GM21717 (cell line): ENCODE measurements around the gene SRC.

Experiments used
- ATAC-seq: cut with Tn5 transposase; IDR thresholded peaks from one replicate; pipeline ENCODE4 v1.9.1; 2021; ENCODE audit warnings: mild to moderate bottlenecking, moderate library complexity; ENCODE audit not compliant: unreplicated experiment

The SRC gene

DNA sequence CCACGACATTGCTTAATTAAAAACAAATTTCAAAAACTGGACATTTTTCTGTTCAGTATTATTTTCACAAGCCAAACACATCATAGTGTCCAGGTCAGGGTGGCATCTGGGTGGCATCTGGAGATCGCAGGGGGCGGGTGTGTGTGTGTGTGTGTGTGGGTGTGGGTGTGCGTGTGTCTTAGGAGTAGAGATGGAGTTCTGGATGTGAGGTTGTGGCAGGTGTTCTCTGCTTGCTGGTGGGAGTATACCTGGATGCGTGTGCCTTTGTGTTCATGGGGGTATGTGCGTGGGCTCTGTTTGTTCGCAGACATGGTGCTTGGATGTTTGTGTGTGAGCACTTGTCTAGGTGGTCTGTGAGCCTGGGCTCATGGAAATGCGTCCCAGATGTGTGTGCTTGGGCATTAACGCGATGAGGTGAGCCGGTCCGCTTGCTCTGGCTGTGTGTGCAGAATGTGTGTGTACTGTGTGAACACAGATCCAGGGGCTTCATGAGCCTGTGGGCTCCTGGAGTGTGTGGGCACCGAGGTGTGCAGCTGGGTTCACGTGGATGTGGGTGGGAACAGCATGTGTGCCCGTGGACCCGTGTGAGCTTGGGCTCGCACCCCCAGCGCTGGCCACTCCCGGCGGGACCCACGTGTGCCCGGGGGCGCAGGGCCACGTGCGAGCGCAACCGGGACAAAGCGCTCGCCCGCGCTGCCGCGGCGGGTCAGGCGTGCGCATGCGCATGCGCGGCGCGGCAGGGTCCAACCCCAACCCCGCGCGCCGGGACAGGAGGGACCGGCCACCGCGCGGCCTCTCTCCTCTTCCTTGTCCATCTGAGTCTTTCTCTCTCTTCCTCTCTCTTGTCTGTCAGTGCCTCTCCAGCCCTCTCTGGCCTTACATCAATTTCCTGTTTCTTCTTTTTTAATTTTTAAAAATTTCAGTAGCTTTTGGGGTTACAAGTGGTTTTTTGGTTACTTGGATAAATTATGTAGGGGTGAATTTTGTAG is 60.4 kb downstream of the SRC start:
- ATAC-seq, result no peak

GRCh38 chr20:37407019-37407566 is 61.2 kb downstream of the SRC start:
- no peak for ATAC-seq

DNA sequence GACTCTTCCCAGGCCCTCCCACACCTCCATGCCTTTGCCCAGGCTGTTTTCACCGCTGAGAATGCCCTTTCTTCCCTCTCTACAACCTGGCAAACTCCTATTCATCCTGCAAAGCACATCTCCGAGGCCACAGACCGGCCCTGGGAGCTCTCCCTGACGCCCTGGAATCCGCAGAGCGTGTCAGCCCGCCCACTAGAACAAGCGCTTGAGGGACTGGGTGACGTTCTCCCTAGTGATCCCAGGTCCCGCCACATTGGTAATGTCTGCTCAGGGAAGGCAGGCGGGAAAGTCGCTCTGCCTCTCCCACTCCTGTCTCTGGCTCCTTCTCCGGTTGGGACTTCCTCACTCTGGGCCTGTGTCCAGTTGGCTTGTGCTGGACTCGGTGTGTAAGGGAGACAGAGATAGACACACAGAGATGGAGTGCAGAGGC is 61.6 kb downstream of the SRC start:
- ATAC-seq, result no peak

- no peak for ATAC-seq
Measured at GRCh38 chr20:37408302-37409193, 62.6 kb downstream of the SRC start.

DNA sequence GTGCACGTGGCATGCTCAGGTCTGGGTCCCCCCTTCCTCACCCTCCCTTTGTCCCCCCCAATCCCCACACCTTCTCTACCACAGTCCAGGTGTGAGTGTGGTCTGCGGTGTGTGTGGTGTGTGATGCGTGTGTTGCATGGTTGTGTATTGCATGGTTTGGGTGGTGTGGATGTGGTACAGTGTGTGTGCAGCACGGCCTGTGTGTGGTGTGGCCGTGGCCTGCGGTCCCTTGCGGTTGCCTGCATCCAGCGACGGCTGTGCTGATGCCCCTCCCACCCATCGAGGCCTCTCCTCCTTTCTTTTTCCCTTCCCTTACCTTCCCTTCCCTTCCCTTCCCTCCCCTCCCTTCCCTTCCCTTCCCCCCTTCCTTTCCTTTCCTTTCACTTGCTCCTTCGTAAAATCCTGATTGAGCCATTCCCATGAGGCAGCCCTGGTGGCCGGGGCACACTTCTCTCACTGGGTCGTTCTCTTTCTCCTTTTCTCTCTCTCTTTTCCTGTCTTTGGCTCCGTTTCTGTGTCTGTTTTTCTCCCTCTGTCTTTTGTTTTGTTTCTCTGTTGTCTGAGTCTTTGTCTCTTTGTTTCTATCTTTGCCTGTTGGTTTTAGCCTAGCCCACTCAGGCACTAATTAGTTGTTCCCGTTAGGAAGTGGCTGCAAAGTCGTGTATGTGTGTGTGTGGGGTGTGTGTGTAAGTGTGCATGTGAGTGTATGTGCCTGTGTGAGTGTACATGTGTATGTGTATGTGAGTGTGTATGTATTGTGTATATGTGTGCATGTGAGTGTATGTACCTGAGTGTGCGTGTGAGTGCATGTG is 65.7 kb downstream of the SRC start:
- no peak for ATAC-seq

DNA sequence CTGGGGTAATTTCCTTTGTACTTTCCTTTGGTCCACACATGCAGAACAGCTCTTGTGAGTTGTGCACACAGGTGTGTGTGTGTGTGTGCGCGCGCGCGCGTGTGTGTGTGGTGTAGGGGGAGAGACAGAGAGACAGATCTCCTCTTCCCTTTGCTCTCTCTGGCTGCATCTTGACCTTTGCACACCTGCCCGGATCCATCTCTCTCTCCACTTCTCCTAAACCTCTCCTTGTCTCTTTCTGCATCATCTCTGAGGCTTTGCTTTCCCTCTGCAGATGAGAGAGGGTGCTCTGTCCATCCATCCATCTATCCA is 67.0 kb downstream of the SRC start:
- no peak for ATAC-seq

DNA sequence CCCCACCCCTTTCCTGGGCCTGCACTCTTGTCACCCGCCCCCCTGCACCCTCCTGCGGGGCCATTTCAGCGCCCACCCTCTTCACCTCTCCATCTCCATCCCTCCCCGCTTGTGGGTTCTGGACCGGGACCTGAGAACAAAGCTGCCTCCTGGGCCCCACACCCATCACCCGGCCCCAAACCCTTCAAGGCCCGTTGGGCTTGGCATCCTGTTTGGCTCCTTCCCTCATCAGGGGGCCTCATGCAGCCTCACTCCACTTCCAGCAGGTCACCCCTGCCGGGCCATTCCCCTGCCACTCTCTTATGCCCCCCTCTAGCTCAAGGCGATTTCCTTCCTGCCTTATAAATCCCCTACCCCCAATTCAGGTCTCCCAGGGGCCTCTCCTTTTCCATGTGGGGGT is 67.4 kb downstream of the SRC start:
- no peak for ATAC-seq

- ATAC-seq, result no peak
Measured at GRCh38 chr20:37414224-37415035, 68.5 kb downstream of the SRC start.

- no peak for ATAC-seq
Measured at GRCh38 chr20:37415118-37416085, 69.5 kb downstream of the SRC start.

- ATAC-seq, result no peak
Measured at GRCh38 chr20:37416100-37416847, 70.3 kb downstream of the SRC start.

DNA sequence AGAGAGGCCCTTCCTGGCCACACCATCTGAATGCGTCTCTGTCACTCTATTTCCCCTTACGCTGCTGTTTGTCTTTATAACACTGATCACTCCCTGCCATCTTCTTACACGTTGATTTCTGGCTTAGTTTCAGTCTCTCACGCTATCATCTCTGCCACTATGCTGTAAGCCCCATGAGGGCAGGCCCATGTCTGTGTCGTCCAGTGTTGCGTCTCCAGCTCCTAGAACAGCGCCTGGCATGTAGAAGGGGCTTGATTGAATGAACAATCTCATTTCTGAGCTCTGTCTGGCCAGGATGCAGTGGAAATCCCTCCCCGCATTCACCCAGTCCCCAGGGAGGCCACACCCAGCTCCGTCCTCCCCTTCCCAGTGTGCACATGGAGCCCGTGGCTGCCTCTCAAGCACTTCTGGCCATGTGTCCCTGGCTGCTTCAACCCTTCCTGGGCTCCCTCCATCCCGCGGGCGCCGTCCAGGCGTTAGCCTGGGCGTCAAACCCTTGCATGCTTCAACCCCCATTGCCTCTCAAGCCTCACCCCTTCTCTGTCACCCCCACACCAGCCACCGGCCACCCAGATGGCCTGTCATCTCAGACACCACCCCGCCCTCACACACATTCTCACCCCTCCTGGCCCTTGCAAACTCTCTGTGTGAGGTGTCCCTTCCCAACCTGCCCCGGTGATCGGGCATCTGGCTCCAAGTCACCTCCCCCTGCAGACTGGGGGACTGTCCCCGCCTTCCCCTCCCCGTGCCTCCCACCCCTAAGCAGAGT is 71.1 kb downstream of the SRC start:
- no peak for ATAC-seq

GRCh38 chr20:37417617-37418467 is 71.9 kb downstream of the SRC start:
- ATAC-seq, result no peak

- no peak for ATAC-seq
Measured at GRCh38 chr20:37418591-37419109, 72.7 kb downstream of the SRC start.

- no peak for ATAC-seq
Measured at GRCh38 chr20:37419307-37419706, 73.4 kb downstream of the SRC start.

DNA sequence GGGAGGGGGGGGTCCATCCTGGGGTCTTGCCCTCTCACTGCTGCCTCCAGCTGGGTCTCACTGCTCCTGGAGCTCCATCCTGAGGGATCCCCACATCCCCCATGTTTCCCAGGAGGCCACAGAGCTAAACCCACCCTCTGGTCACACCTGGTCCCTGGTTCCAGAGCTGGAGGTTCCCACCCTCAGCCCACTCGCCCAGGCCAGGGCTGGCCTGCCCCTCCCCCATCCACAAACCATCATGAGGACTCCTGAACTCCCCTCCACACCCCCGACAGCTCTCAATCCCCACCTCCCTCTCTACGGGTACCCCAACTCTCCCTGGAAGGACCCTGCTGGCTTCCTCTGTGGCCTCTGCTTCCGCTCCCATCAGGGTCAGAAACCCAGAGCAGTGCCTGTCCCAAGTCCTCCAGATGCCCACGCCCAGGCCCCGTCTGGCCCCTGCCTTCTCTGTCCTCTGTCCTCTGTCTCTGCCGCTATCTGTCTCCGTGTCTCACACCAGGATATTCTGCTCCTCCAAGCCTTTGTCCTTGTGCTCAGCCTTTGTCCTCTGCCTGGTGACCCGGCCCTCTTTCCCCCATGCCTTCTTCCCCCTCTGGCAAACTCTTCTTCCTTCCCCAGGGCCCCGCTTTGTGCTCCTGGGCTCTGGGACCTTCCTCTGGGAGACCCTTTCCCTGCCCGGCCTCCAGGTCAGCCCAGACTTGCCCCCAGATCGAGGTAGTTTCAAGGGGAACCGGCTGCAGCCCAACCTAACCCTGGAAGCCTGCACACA is 74.0 kb downstream of the SRC start:
- ATAC-seq, result no peak
